ENCODE data around the gene UPF1. TPM values are rescaled to one million over a fixed set of nuclear protein-coding genes. Genes with fewer than 3 reads are reported as not detected.
A peak's percentile ranks its signal among the peaks of the same experiment; 100 is the strongest.
"Not testable (repeated sequence)": the region's sequence is repeated elsewhere in the genome, so short reads cannot be mapped to it uniquely, and the experiment has no call there.

UPF1 gene
- total RNA-seq, 3 donors from 2014 or later: 59.8 to 83.6 (median 75.2) TPM

- intact Hi-C loops (cut with DNase I; ENCODE audit: low total_unique reads): no loop called here
Observed at GRCh38 chr19:18912933-18913332, 81.2 kb downstream of the UPF1 start.

GRCh38 chr19:18913466-18913865 lies 81.7 kb downstream of the UPF1 start:
- DNase-seq (ENCODE audit: low spot score in 2 of 2): no peak
- intact Hi-C loops (cut with DNase I; ENCODE audit: low total_unique reads): no loop called here
- Histone ChIP-seq H3K27ac (no peak overlapping the region), H3K4me1 (no peaks in the 10 kb centered on the region), H3K4me3 (no peak overlapping the region), H3K9me3 (no peaks in the 10 kb centered on the region), H3K27me3 (no peaks in the 10 kb centered on the region), H3K36me3 (no peaks in the 10 kb centered on the region)
- no peak for TF ChIP-seq CTCF (IDR thresholded peaks at IDR 0.05)
- TF ChIP-seq POLR2A (IDR thresholded peaks at IDR 0.05): no peak
- TF ChIP-seq POLR2AphosphoS5 (IDR thresholded peaks at IDR 0.05): no peak

More at GRCh38 chr19:18912933-18913332, 81.2 kb downstream of the UPF1 start:
- Histone ChIP-seq H3K36me3 (no peaks in the 10 kb centered on the region), H3K9me3 (no peaks in the 10 kb centered on the region), H3K4me1 (no peaks in the 10 kb centered on the region), H3K27me3 (no peaks in the 10 kb centered on the region), H3K4me3 (no peak overlapping the region), H3K27ac (no peak overlapping the region)
- TF ChIP-seq CTCF (IDR thresholded peaks at IDR 0.05) (no peak), POLR2A (IDR thresholded peaks at IDR 0.05) (no peak), POLR2AphosphoS5 (IDR thresholded peaks at IDR 0.05) (no peak)
- no peak for DNase-seq (ENCODE audit: low spot score in 2 of 2)

- Histone ChIP-seq H3K9me3 (no peaks in the 10 kb centered on the region), H3K36me3 (no peaks in the 10 kb centered on the region), H3K27me3 (no peaks in the 10 kb centered on the region), H3K4me3 (no peak overlapping the region), H3K4me1 (peaks cover 6 to 7% of the 10 kb centered on the region in 2 donors), H3K27ac (no peak overlapping the region)
- TF ChIP-seq POLR2AphosphoS5 (IDR thresholded peaks at IDR 0.05): no peak
- peak in 1 of 3 donors; percentile 20 for TF ChIP-seq CTCF (IDR thresholded peaks at IDR 0.05)
- DNase-seq (ENCODE audit: low spot score in 2 of 2): no peak
- intact Hi-C loops (cut with DNase I; ENCODE audit: low total_unique reads): no loop called here
Observed at GRCh38 chr19:18915639-18916038, 83.9 kb downstream of the UPF1 start.

DNA sequence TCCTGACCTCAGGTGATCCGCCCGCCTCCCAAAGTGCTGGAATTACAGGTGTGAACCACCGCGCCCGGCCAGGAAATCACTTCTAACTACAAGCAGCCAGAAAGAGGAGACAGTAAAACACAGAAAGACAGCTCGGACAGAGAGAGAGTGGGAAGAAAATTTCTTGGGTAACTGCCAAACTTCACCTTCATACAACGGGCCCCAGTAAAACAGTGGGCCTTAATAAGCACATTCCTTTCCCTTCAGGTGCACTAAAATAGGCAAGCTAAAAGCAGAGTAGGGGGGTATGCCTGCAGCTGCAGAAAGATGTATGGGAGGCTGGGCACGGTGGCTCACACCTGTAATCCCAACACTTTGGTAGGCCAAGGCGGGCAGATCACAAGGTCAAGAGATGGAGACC lies 85.8 kb downstream of the UPF1 start:
- H3K36me3 ChIP-seq; H3K9me3 ChIP-seq; H3K27me3 ChIP-seq; intact Hi-C loops (cut with DNase I; ENCODE audit: low total_unique reads); DNase-seq (ENCODE audit: low spot score in 2 of 2); H3K4me3 ChIP-seq; H3K27ac ChIP-seq; H3K4me1 ChIP-seq: not testable (repeated sequence)

Other genes with a start within 250 kb of the UPF1 start
- gene REX1BD, start 243.2 kb upstream of the UPF1 start, total RNA-seq: 100 to 1,000 TPM in 2 of 3 donors, 10 to 100 TPM in 1; 99.8 to 117 (median 111) TPM
- gene CRLF1, start 225.2 kb upstream of the UPF1 start, total RNA-seq: 10 to 100 TPM in 2 of 3 donors, 1 to 10 TPM in 1; 5.6 to 68.6 (median 21.0) TPM
- gene TMEM59L, start 219.1 kb upstream of the UPF1 start, total RNA-seq: 1 to 10 TPM in 2 of 3 donors, not detected in 1; 1.2 to 2.3 TPM
- 10 to 100 TPM in 2 of 3 donors, 1 to 10 TPM in 1; 7.0 to 18.1 (median 14.7) TPM for gene KLHL26, start 194.9 kb upstream of the UPF1 start, total RNA-seq
- gene CRTC1, start 148.3 kb upstream of the UPF1 start, total RNA-seq: 1 to 10 TPM; 4.8 to 6.1 (median 5.9) TPM
- gene COMP, start 40.7 kb upstream of the UPF1 start, total RNA-seq: 1 to 10 TPM; 1.0 to 4.9 (median 2.2) TPM
- gene CERS1, start 64.2 kb downstream of the UPF1 start, total RNA-seq: under 1 TPM in 2 of 3 donors, not detected in 1; 0.29 to 0.66 TPM
- gene COPE, start 87.4 kb downstream of the UPF1 start, total RNA-seq: 100 to 1,000 TPM; 144 to 204 (median 190) TPM
- 10 to 100 TPM; 34.1 to 44.9 (median 40.2) TPM for gene DDX49, start 87.8 kb downstream of the UPF1 start, total RNA-seq
- gene HOMER3, start 109.3 kb downstream of the UPF1 start, total RNA-seq: 10 to 100 TPM; 34.2 to 62.6 (median 56.6) TPM
- gene SUGP2, start 201.6 kb downstream of the UPF1 start, total RNA-seq: 10 to 100 TPM; 27.8 to 58.1 (median 56.0) TPM
- 10 to 100 TPM; 20.3 to 29.5 (median 27.7) TPM for gene ARMC6, start 201.6 kb downstream of the UPF1 start, total RNA-seq
- 10 to 100 TPM in 1 of 3 donors, 1 to 10 TPM in 2; 6.4 to 12.8 (median 9.8) TPM for gene SLC25A42, start 232.0 kb downstream of the UPF1 start, total RNA-seq